ENCODE measurements around the gene MYLK. TPM values are rescaled to one million over a fixed set of nuclear protein-coding genes. Genes with fewer than 3 reads are reported as not detected.

The MYLK gene, protein sequence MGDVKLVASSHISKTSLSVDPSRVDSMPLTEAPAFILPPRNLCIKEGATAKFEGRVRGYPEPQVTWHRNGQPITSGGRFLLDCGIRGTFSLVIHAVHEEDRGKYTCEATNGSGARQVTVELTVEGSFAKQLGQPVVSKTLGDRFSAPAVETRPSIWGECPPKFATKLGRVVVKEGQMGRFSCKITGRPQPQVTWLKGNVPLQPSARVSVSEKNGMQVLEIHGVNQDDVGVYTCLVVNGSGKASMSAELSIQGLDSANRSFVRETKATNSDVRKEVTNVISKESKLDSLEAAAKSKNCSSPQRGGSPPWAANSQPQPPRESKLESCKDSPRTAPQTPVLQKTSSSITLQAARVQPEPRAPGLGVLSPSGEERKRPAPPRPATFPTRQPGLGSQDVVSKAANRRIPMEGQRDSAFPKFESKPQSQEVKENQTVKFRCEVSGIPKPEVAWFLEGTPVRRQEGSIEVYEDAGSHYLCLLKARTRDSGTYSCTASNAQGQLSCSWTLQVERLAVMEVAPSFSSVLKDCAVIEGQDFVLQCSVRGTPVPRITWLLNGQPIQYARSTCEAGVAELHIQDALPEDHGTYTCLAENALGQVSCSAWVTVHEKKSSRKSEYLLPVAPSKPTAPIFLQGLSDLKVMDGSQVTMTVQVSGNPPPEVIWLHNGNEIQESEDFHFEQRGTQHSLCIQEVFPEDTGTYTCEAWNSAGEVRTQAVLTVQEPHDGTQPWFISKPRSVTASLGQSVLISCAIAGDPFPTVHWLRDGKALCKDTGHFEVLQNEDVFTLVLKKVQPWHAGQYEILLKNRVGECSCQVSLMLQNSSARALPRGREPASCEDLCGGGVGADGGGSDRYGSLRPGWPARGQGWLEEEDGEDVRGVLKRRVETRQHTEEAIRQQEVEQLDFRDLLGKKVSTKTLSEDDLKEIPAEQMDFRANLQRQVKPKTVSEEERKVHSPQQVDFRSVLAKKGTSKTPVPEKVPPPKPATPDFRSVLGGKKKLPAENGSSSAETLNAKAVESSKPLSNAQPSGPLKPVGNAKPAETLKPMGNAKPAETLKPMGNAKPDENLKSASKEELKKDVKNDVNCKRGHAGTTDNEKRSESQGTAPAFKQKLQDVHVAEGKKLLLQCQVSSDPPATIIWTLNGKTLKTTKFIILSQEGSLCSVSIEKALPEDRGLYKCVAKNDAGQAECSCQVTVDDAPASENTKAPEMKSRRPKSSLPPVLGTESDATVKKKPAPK (N-terminal part only)
- 2.9 TPM for total RNA-seq
- polyA plus RNA-seq: under 1 TPM in 3 of 4 donors, not detected in 1; 0.07 to 0.25 (median 0.15) TPM

DNA sequence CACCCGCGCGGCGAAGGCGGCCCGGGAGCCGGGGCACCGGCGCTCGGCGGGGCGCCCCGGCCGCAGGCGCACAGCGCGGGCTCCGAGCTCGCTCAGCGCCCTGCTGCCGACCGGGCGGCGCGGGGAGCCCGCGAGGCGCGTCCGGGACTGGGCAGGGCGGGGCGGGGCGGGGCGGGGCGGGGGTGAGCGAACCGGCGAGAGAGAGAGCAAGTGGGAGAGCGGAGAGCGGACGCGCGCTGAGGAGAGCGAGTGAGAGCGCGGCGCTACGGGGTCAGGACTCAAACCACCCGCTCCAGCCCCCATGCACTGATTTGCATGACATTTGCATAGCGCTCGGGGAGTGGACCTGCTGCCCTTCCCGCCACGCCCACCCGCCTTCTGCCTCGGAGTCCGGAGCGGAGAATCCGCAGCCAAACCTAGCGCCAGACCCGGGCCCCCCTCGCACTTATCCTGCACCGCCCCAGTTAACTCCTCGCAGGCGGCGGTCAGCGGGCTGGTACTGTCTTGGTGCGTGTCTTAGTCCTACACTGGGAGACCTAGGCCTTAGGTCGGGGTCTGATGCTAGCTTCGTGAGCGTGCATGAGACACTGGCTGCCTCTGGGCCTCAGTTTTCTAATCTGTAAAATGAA, at the start of gene MYLK:
Gene MYLK (minus strand): TSS at position 130 of the 629 bp plus-strand sequence. CDS start 90,491 bp downstream, outside the sequence.
- Histone ChIP-seq H3K9me3 (ENCODE audit: control insufficient read depth in 2 of 2, low read length in 2 of 2) (no peaks in the 10 kb centered on the region), H3K36me3 (ENCODE audit: control insufficient read depth, insufficient read depth, low read length) (no peaks in the 10 kb centered on the region), H3K4me1 (ENCODE audit: control insufficient read depth, insufficient read depth, low read length, poor library complexity, severe bottlenecking) (peaks cover 11% of the 10 kb centered on the region), H3K27ac (ENCODE audit: insufficient read depth, low read length, poor library complexity, severe bottlenecking) (no peak within 1 kb of the TSS), H3K27me3 (ENCODE audit: control insufficient read depth, insufficient read depth, low read length) (peaks cover 13% of the 10 kb centered on the region), H3K4me3 (ENCODE audit: low read depth, low read length) (no peak within 1 kb of the TSS)
- ATAC-seq (ENCODE audit: low read depth in 2 of 2): peak; percentile 43 to 51
- peak in 2 of 3 donors; percentile 17 to 62 for DNase-seq
- no peak within 1 kb of the TSS for H3K27ac Mint-ChIP-seq
- peaks cover 55% of the 10 kb centered on the region for H3K27me3 Mint-ChIP-seq
- peaks cover 0 to 15% (median 1%) of the 10 kb centered on the region in 4 donors for H3K4me1 Mint-ChIP-seq
- H3K36me3 Mint-ChIP-seq: no peaks in the 10 kb centered on the region
- peak within 1 kb of the TSS in 3 of 4 donors; percentile 48 to 81 (median 71) for H3K4me3 Mint-ChIP-seq
- peaks cover 0 to 6% (median 0%) of the 10 kb centered on the region in 7 donors for H3K9me3 Mint-ChIP-seq

DNA sequence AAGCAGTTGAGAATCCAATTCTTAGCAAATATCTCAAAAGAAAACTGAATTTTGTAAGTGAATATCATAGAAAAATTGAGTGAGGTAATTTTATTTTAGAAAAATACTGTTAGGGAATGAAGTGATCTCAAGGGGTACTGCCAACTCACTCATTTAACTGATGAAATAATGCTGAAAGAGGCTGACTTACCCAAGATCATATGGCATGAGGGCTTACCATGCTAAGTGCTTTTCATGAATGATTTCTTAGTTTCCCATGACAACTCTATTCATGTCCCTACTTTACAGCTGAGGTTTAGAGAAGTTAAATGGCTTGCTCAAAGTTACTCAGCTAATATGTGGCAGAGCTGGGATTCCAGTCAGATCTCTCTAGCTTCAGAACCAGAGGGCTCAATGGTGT, 46.3 kb upstream of the MYLK start:
- Histone ChIP-seq H3K4me3 (ENCODE audit: low read depth, low read length) (no peak overlapping the region), H3K4me1 (ENCODE audit: control insufficient read depth, insufficient read depth, low read length, poor library complexity, severe bottlenecking) (no peaks in the 10 kb centered on the region), H3K36me3 (ENCODE audit: control insufficient read depth, insufficient read depth, low read length) (peaks cover 27% of the 10 kb centered on the region), H3K27me3 (ENCODE audit: control insufficient read depth, insufficient read depth, low read length) (no peaks in the 10 kb centered on the region), H3K27ac (ENCODE audit: insufficient read depth, low read length, poor library complexity, severe bottlenecking) (no peak overlapping the region), H3K9me3 (ENCODE audit: control insufficient read depth in 2 of 2, low read length in 2 of 2) (no peaks in the 10 kb centered on the region)
- Mint-ChIP-seq H3K4me1 (peaks cover 0 to 7% (median under 1%) of the 10 kb centered on the region in 4 donors), H3K4me3 (no peak overlapping the region), H3K9me3 (peaks cover 0 to 1% (median 0%) of the 10 kb centered on the region in 7 donors), H3K27me3 (no peaks in the 10 kb centered on the region), H3K27ac (no peak overlapping the region), H3K36me3 (peaks cover 41% of the 10 kb centered on the region)
- DNase-seq (no peak), ATAC-seq (ENCODE audit: low read depth in 2 of 2) (no peak)

DNA sequence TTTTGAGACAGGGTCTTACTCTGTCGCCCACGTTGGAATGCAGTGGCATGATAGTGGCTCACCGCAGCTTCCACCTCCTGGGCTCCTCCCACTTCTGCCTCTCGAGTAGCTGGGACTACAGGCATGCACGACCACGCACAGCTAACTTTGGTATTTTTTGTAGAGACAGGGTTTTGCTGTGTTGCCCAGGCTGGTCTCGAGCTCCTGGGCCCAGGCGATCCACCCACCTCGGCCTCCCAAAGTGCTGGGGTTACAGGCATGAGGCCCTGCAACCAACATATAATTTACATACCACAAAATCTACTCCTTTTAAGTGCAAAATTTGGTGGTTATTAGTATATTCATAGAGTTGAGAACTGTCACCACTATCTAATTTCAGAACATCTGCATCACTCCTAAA, 45.2 kb upstream of the MYLK start:
- H3K36me3 ChIP-seq (ENCODE audit: control insufficient read depth, insufficient read depth, low read length): peaks cover 30% of the 10 kb centered on the region
- no peak for DNase-seq
- H3K27me3 Mint-ChIP-seq: no peaks in the 10 kb centered on the region

DNA sequence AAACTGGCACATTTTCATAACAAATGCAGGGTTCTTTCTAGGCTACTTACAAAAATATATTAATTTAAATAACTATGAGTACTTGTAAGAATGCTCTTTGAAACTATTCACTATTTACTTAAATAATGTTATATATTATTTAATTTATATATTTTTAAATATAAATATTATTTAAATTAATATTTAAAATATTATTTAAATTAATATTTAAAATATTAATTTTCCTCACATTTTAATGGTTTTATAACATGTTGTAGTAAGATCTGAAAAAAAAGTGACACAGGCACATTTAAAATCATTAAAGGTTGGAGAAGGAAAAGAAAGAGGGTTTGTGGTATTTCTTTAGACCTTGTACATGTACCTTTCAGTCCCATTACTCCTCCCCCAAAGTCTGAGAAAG, 42.3 kb upstream of the MYLK start:
- H3K27me3 Mint-ChIP-seq: no peaks in the 10 kb centered on the region
- peaks cover 0 to 1% (median 0%) of the 10 kb centered on the region in 4 donors for H3K4me1 Mint-ChIP-seq
- Histone ChIP-seq H3K27ac (ENCODE audit: insufficient read depth, low read length, poor library complexity, severe bottlenecking) (no peak overlapping the region), H3K4me3 (ENCODE audit: low read depth, low read length) (no peak overlapping the region), H3K36me3 (ENCODE audit: control insufficient read depth, insufficient read depth, low read length) (peaks cover 37% of the 10 kb centered on the region), H3K4me1 (ENCODE audit: control insufficient read depth, insufficient read depth, low read length, poor library complexity, severe bottlenecking) (no peaks in the 10 kb centered on the region), H3K27me3 (ENCODE audit: control insufficient read depth, insufficient read depth, low read length) (no peaks in the 10 kb centered on the region), H3K9me3 (ENCODE audit: control insufficient read depth in 2 of 2, low read length in 2 of 2) (peaks cover 8 to 9% of the 10 kb centered on the region in 2 experiments)
- ATAC-seq (ENCODE audit: low read depth in 2 of 2): no peak
- H3K9me3 Mint-ChIP-seq: peaks cover 5 to 26% (median 7%) of the 10 kb centered on the region in 7 donors
- DNase-seq: no peak
- H3K27ac Mint-ChIP-seq: no peak overlapping the region
- H3K4me3 Mint-ChIP-seq: no peak overlapping the region
- peaks cover 57% of the 10 kb centered on the region for H3K36me3 Mint-ChIP-seq

More for the DNA sequence above, 45.2 kb upstream of the MYLK start:
- Mint-ChIP-seq H3K9me3 (peaks cover 0 to 3% (median 2%) of the 10 kb centered on the region in 7 donors), H3K27ac (peak overlapping the region in 1 of 3 donors; percentile 30), H3K36me3 (peaks cover 46% of the 10 kb centered on the region), H3K4me1 (peaks cover 0 to 7% (median under 1%) of the 10 kb centered on the region in 4 donors), H3K4me3 (no peak overlapping the region)
- H3K27ac ChIP-seq (ENCODE audit: insufficient read depth, low read length, poor library complexity, severe bottlenecking): no peak overlapping the region
- peaks cover 2 to 3% of the 10 kb centered on the region in 2 experiments for H3K9me3 ChIP-seq (ENCODE audit: control insufficient read depth in 2 of 2, low read length in 2 of 2)
- H3K4me3 ChIP-seq (ENCODE audit: low read depth, low read length): no peak overlapping the region
- no peak for ATAC-seq (ENCODE audit: low read depth in 2 of 2)
- no peaks in the 10 kb centered on the region for H3K27me3 ChIP-seq (ENCODE audit: control insufficient read depth, insufficient read depth, low read length)
- H3K4me1 ChIP-seq (ENCODE audit: control insufficient read depth, insufficient read depth, low read length, poor library complexity, severe bottlenecking): no peaks in the 10 kb centered on the region

DNA sequence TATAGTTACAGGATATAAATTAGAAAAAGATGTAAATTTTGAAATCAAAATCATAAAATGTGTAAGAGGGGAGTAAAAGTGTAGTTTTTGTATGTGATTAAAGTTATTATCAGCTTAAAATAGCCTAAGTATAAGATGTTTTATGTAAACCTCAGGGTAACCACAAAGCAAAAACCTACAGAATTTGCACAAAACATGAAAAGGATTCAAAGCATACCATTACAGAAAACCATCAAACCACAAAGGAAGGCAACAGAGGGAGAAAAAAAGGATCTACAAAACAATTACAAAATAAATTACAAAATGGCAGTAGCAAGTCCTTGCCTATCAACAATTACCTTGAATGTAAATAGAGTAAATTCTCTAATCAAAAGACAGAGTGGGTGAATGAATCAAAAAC, 36.7 kb upstream of the MYLK start:
- H3K4me3 Mint-ChIP-seq: peak overlapping the region in 1 of 4 donors; percentile 24
- peaks cover 0 to 3% (median 0%) of the 10 kb centered on the region in 4 donors for H3K4me1 Mint-ChIP-seq
- no peaks in the 10 kb centered on the region for H3K27me3 Mint-ChIP-seq
- Histone ChIP-seq H3K27me3 (ENCODE audit: control insufficient read depth, insufficient read depth, low read length) (no peaks in the 10 kb centered on the region), H3K36me3 (ENCODE audit: control insufficient read depth, insufficient read depth, low read length) (peaks cover 37% of the 10 kb centered on the region), H3K4me1 (ENCODE audit: control insufficient read depth, insufficient read depth, low read length, poor library complexity, severe bottlenecking) (no peaks in the 10 kb centered on the region), H3K4me3 (ENCODE audit: low read depth, low read length) (no peak overlapping the region), H3K9me3 (ENCODE audit: control insufficient read depth in 2 of 2, low read length in 2 of 2) (peaks cover 24 to 28% of the 10 kb centered on the region in 2 experiments), H3K27ac (ENCODE audit: insufficient read depth, low read length, poor library complexity, severe bottlenecking) (no peak overlapping the region)
- DNase-seq (no peak), ATAC-seq (ENCODE audit: low read depth in 2 of 2) (no peak)
- peaks cover 5 to 45% (median 14%) of the 10 kb centered on the region in 7 donors for H3K9me3 Mint-ChIP-seq
- no peak overlapping the region for H3K27ac Mint-ChIP-seq
- H3K36me3 Mint-ChIP-seq: peaks cover 48% of the 10 kb centered on the region

DNA sequence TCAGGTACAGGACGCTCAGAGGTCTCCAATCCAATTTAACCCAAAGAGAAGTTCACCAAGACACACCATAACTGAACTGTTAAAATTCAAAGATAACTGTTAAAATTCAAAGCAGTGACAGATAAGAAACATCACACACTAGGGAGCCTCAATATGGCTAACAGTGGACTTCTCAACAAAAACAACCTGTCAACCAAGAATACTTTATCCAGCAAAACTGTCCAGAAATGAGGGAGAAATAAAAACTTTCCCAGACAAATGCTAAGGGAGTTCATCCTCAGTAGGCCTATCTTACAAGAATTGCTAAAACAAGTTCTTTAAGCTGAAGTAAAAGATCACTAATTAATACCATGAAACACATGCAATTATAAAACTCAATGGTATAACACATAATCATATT, 36.3 kb upstream of the MYLK start:
- Histone ChIP-seq H3K27ac (ENCODE audit: insufficient read depth, low read length, poor library complexity, severe bottlenecking) (no peak overlapping the region), H3K36me3 (ENCODE audit: control insufficient read depth, insufficient read depth, low read length) (peaks cover 37% of the 10 kb centered on the region), H3K4me3 (ENCODE audit: low read depth, low read length) (no peak overlapping the region), H3K27me3 (ENCODE audit: control insufficient read depth, insufficient read depth, low read length) (no peaks in the 10 kb centered on the region), H3K9me3 (ENCODE audit: control insufficient read depth in 2 of 2, low read length in 2 of 2) (peaks cover 24 to 28% of the 10 kb centered on the region in 2 experiments), H3K4me1 (ENCODE audit: control insufficient read depth, insufficient read depth, low read length, poor library complexity, severe bottlenecking) (no peaks in the 10 kb centered on the region)
- peaks cover 49% of the 10 kb centered on the region for H3K36me3 Mint-ChIP-seq
- H3K9me3 Mint-ChIP-seq: peaks cover 5 to 45% (median 14%) of the 10 kb centered on the region in 7 donors
- no peaks in the 10 kb centered on the region for H3K27me3 Mint-ChIP-seq
- peaks cover 0 to 3% (median 0%) of the 10 kb centered on the region in 4 donors for H3K4me1 Mint-ChIP-seq
- no peak for ATAC-seq (ENCODE audit: low read depth in 2 of 2)
- no peak overlapping the region for H3K27ac Mint-ChIP-seq
- H3K4me3 Mint-ChIP-seq: no peak overlapping the region
- DNase-seq: no peak
